Lower leg skin (tissue), 3 donors: ENCODE results near the gene FANK1.

Source experiments
- POLR2A ChIP-seq, 2 donors: fragments of 450-650 bp; IDR thresholded peaks; one replicate each; pipeline ENCODE4 v1.6.1; 2016 to 2017; ENCODE audit warnings: antibody characterized with exemption in 2 of 2, mild to moderate bottlenecking in 1 of 2, moderate library complexity in 1 of 2
- TF ChIP-seq, protein P1 (sequence below), 3 donors: fragments of 450-650 bp; IDR thresholded peaks; one replicate each; pipeline ENCODE4 v1.5.1; 2016; ENCODE audit warnings: antibody characterized with exemption in 3 of 3, mild to moderate bottlenecking in 3 of 3, moderate library complexity in 2 of 3

DNA sequence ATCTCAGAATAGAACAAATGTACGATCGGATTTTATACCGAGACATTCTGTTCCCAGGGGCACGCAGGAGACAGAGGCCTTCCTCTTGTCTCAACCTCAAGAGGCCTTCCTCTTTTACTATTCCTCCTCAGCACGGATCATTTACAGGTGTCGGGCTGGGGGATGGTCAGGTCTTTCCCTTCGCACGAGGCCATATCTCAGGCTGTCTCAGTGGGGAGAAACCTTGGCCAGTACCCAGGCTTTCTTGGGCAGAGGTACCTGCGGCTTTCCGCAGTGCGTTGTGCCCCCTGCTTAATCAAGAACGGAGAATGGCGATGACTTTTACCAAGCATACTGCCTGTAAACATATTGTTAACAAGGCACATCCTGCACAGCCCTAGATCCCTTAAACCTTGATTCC, 44.2 kb downstream of the FANK1 start:
- TF ChIP-seq POLR2A (IDR thresholded peaks at IDR 0.05), result no peak
- TF ChIP-seq, protein P1, sequence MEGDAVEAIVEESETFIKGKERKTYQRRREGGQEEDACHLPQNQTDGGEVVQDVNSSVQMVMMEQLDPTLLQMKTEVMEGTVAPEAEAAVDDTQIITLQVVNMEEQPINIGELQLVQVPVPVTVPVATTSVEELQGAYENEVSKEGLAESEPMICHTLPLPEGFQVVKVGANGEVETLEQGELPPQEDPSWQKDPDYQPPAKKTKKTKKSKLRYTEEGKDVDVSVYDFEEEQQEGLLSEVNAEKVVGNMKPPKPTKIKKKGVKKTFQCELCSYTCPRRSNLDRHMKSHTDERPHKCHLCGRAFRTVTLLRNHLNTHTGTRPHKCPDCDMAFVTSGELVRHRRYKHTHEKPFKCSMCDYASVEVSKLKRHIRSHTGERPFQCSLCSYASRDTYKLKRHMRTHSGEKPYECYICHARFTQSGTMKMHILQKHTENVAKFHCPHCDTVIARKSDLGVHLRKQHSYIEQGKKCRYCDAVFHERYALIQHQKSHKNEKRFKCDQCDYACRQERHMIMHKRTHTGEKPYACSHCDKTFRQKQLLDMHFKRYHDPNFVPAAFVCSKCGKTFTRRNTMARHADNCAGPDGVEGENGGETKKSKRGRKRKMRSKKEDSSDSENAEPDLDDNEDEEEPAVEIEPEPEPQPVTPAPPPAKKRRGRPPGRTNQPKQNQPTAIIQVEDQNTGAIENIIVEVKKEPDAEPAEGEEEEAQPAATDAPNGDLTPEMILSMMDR (IDR thresholded peaks at IDR 0.05), result no peak
